Measurements from ENCODE around the gene MCFD2. TPM values are rescaled to one million over a fixed set of nuclear protein-coding genes. Genes with fewer than 3 reads are reported as not detected.

The MCFD2 gene
- total and polyA plus RNA-seq, 12 donors, result 29.6 to 695 (median 304) TPM

DNA sequence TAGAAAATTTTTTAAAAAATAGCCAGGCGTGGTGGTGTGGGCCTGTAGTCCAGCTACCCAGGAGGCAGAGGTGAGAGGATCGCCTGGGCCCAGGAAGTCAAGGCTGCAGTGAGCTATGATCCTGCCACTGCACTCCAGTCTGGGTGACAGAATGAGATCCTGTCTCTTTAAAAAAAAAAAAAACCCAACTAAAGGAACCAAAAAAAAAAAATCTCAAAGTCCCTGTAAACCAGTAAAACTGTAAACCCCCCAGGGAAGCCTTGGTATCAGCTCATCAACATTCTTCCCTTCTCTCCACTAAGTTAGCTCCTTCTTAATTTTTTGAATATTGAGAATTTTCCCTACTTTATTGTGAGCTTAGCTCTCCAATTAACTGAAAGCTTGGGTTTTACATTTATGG lies 8.4 kb upstream of the MCFD2 start:
- no peaks in the 10 kb centered on the region for H3K4me1 ChIP-seq (replicated peaks in 1 of 2)
- no peak for DNase-seq
- no peak overlapping the region for H3K4me3 ChIP-seq
- 77 to 100% (median 99%) methylated on average over 2 of the region's 2 CpGs for WGBS, 4 donors
- peaks cover 0 to 5% (median 0%) of the 10 kb centered on the region in 3 donors for H3K9me3 ChIP-seq (replicated peaks in 1 of 3)
- intact Hi-C loops (cut with DNase I), result loop anchor here in 1 of 2 donors (10.0 kb wide), 1 partner anchor 401 kb away; no protein-coding TSS in a partner anchor
- no peaks in the 10 kb centered on the region for H3K27me3 ChIP-seq
- H3K36me3 ChIP-seq (replicated peaks in 1 of 2), result no peaks in the 10 kb centered on the region
- no peak overlapping the region for H3K27ac ChIP-seq
- TF ChIP-seq POLR2A (IDR thresholded peaks at IDR 0.05), result no peak
- TF ChIP-seq, protein P1, sequence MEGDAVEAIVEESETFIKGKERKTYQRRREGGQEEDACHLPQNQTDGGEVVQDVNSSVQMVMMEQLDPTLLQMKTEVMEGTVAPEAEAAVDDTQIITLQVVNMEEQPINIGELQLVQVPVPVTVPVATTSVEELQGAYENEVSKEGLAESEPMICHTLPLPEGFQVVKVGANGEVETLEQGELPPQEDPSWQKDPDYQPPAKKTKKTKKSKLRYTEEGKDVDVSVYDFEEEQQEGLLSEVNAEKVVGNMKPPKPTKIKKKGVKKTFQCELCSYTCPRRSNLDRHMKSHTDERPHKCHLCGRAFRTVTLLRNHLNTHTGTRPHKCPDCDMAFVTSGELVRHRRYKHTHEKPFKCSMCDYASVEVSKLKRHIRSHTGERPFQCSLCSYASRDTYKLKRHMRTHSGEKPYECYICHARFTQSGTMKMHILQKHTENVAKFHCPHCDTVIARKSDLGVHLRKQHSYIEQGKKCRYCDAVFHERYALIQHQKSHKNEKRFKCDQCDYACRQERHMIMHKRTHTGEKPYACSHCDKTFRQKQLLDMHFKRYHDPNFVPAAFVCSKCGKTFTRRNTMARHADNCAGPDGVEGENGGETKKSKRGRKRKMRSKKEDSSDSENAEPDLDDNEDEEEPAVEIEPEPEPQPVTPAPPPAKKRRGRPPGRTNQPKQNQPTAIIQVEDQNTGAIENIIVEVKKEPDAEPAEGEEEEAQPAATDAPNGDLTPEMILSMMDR (IDR thresholded peaks at IDR 0.05), result no peak

- intact Hi-C loops (cut with DNase I), result loop anchor here in 1 of 2 donors (10.0 kb wide), 1 partner anchor 402 kb away; no protein-coding TSS in a partner anchor
- H3K36me3 ChIP-seq (replicated peaks in 1 of 2), result no peaks in the 10 kb centered on the region
- H3K4me3 ChIP-seq, result no peak overlapping the region
- DNase-seq, result no peak
- H3K4me1 ChIP-seq (replicated peaks in 1 of 2), result no peaks in the 10 kb centered on the region
- H3K9me3 ChIP-seq (replicated peaks in 1 of 3), result peaks cover 0 to 5% (median 0%) of the 10 kb centered on the region in 3 donors
- no peak for TF ChIP-seq POLR2A (IDR thresholded peaks at IDR 0.05)
- TF ChIP-seq, protein P1 (IDR thresholded peaks at IDR 0.05), result no peak
- H3K27ac ChIP-seq, result no peak overlapping the region
- no peaks in the 10 kb centered on the region for H3K27me3 ChIP-seq
Measured at GRCh38 chr2:46923041-46923528, 7.5 kb upstream of the MCFD2 start.

GRCh38 chr2:46922606-46923005 lies 7.0 kb upstream of the MCFD2 start:
- no peak for DNase-seq
- H3K9me3 ChIP-seq (replicated peaks in 1 of 3), result peaks cover 0 to 5% (median 0%) of the 10 kb centered on the region in 3 donors
- intact Hi-C loops (cut with DNase I), result loop anchor here in 1 of 2 donors (10.0 kb wide), 1 partner anchor 402 kb away; no protein-coding TSS in a partner anchor
- no peak for TF ChIP-seq POLR2A (IDR thresholded peaks at IDR 0.05)
- TF ChIP-seq, protein P1 (IDR thresholded peaks at IDR 0.05), result no peak
- WGBS, 4 donors, result 91 to 94% (median 93%) methylated on average over 4 of the region's 4 CpGs
- H3K36me3 ChIP-seq (replicated peaks in 1 of 2), result no peaks in the 10 kb centered on the region
- H3K27ac ChIP-seq, result no peak overlapping the region
- H3K27me3 ChIP-seq, result no peaks in the 10 kb centered on the region
- no peak overlapping the region for H3K4me3 ChIP-seq
- peaks cover 0 to 2% of the 10 kb centered on the region in 2 donors for H3K4me1 ChIP-seq (replicated peaks in 1 of 2)

DNA sequence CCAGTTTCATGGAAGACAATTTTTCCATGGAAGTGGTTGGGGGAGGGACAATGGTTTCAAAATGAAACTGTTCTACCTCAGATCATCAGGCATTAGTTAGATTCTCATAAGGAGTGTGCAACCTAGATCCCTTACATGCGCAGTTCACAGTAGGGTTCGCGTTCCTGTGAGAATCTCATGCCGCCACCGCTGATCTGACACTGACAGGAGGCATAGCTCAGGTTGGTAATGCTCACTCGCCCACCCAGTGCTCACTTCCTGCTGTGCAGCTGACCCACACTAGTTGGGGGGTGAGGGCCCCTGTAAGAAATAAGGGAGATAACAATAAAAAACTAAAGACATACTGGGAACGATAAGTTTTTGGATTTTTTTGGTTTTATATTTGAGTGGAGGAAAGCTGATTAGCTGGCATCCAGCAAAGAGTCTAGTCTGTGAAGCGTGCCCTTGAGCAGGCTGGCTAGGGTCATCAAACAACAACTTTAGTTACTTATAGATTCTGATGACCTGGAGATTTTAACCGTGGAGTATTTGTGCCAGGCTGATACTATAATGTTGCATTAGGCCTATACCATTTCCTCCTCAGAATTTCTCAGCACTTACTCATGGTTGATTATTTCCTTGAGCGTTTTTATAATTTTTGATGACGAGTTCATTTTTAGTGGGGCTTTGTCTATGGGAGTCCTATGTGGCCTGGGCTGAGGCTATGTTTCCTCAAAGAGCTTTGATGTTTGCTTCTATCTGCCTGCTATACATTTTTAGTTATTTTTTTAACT lies 6.3 kb upstream of the MCFD2 start:
- intact Hi-C loops (cut with DNase I), result loop anchor here in 1 of 2 donors (10.0 kb wide), 1 partner anchor 403 kb away; no protein-coding TSS in a partner anchor
- WGBS, 4 donors, result 81 to 91% (median 83%) methylated on average over 11 of the region's 11 CpGs
- DNase-seq, result peak in 2 of 7 donors; percentile 15 to 41
- no peak overlapping the region for H3K27ac ChIP-seq
- no peaks in the 10 kb centered on the region for H3K27me3 ChIP-seq
- TF ChIP-seq, protein P1 (IDR thresholded peaks at IDR 0.05), result no peak
- no peak for TF ChIP-seq POLR2A (IDR thresholded peaks at IDR 0.05)
- H3K36me3 ChIP-seq (replicated peaks in 1 of 2), result no peaks in the 10 kb centered on the region
- peaks cover 0 to 9% of the 10 kb centered on the region in 2 donors for H3K4me1 ChIP-seq (replicated peaks in 1 of 2)
- H3K9me3 ChIP-seq (replicated peaks in 1 of 3), result no peaks in the 10 kb centered on the region
- no peak overlapping the region for H3K4me3 ChIP-seq

All from adrenal gland (tissue), 12 donors.